Esophagus squamous epithelium (tissue), 4 donors: ENCODE data around the gene PEX14.

Source experiments
- POLR2A ChIP-seq, 4 donors: fragments of 450-650 bp; IDR thresholded peaks; one replicate each; pipeline ENCODE4 v1.6.1; 2017; ENCODE audit warnings: antibody characterized with exemption in 4 of 4, mild to moderate bottlenecking in 4 of 4, moderate library complexity in 3 of 4
- TF ChIP-seq, protein P1 (sequence below), 6 experiments: fragments of 450-650 bp in 4 of 6; fragments of 200-600 bp in 2 of 6; sonication (generic) in 2 of 6; IDR thresholded peaks; one replicate each; pipeline ENCODE4 v1.5.1; 2016 to 2019; ENCODE audit warnings: antibody characterized with exemption in 6 of 6, mild to moderate bottlenecking in 4 of 6, moderate library complexity in 4 of 6

DNA sequence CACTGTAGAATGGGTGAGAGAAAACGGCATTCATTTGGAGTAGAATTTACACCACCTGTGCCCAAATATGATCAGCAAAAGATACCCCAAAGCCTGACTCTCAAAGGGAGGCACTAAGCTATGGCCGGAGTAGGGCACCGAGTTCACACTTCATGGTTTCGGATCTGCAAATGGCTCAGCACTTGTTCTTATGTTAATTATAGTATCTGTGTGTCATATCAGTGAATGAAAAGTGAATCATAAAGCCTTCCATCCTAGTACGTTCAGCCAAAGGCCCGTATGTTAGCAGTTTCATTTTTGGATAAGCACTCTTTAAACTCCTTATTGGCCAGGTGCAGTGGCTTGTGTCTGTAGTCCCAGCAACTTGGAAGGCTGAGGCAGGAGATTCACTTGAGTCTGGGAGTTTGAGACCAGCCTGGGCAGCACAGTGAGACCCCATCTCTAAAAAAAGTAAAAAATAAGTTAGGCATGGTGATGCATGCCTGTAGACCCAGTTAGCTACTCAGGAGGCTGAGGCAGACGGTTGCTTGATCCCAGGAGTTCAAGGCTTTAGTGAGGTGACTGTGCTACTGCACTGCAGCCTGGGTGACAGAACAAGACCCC is 29.9 kb upstream of the PEX14 start:
- TF ChIP-seq, protein P1, sequence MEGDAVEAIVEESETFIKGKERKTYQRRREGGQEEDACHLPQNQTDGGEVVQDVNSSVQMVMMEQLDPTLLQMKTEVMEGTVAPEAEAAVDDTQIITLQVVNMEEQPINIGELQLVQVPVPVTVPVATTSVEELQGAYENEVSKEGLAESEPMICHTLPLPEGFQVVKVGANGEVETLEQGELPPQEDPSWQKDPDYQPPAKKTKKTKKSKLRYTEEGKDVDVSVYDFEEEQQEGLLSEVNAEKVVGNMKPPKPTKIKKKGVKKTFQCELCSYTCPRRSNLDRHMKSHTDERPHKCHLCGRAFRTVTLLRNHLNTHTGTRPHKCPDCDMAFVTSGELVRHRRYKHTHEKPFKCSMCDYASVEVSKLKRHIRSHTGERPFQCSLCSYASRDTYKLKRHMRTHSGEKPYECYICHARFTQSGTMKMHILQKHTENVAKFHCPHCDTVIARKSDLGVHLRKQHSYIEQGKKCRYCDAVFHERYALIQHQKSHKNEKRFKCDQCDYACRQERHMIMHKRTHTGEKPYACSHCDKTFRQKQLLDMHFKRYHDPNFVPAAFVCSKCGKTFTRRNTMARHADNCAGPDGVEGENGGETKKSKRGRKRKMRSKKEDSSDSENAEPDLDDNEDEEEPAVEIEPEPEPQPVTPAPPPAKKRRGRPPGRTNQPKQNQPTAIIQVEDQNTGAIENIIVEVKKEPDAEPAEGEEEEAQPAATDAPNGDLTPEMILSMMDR (IDR thresholded peaks at IDR 0.05), result no peak
- no peak for TF ChIP-seq POLR2A (IDR thresholded peaks at IDR 0.05)
